ENCODE data around the gene RND2.

GRCh38 chr17:43070257-43070656 is 45.2 kb downstream of the RND2 start:
- no peak for TF ChIP-seq CTCF (IDR thresholded peaks at IDR 0.05; ENCODE audit: borderline replicate concordance, extremely low read depth, low read length, poor library complexity, severe bottlenecking)
- no peak for TF ChIP-seq EZH2 (IDR thresholded peaks at IDR 0.05; ENCODE audit: borderline replicate concordance, low read depth, low read length, severe bottlenecking)

Measured in DND-41 (cell line).